ENCODE data around the gene PDLIM5. TPM values are rescaled to one million over a fixed set of nuclear protein-coding genes. Genes with fewer than 3 reads are reported as not detected.

PDLIM5 gene
- polyA plus RNA-seq, 1 donor (not counting 4 experiments of a cell fraction or from before 2014, with no cell fraction given): 112 TPM

DNA sequence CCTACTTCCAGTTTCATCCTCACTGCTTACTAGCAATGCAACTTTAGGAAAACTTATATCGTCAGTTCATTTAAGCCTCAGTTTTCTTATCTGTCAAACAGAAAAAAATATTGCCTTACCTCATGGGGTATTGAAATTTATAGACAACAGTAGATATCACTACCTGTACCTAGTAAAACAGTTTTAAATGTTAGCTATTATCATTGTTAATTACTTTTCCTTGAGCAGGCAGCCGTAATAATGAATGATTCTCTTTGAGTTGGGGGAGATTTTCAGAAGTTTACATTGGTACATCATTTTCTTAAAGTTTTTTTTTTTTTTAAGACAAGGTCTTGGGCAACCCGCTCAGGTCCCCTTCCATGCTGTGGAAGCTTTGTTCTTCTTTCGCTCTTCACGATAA, 234.3 kb downstream of the PDLIM5 start:
- H3K4me2 ChIP-seq (ENCODE audit: control insufficient read depth, extremely low read depth, insufficient read depth, low read depth, low read length): no peak overlapping the region
- H3K36me3 ChIP-seq (ENCODE audit: control insufficient read depth in 2 of 2, extremely low read depth in 1 of 2, insufficient read depth in 2 of 2, low read length in 2 of 2): no peaks in the 10 kb centered on the region
- no peak overlapping the region for H2AFZ ChIP-seq (ENCODE audit: control insufficient read depth, low read length)
- TF ChIP-seq CTCF (optimal IDR thresholded peaks at IDR 0.05 in 1 of 3, IDR thresholded peaks at IDR 0.05 in 1 of 3, conservative IDR thresholded peaks at IDR 0.05 in 1 of 3; ENCODE audit: extremely low read depth in 1 of 3, insufficient read depth in 2 of 3, low read length in 3 of 3) (no peak), EZH2 (IDR thresholded peaks at IDR 0.05; ENCODE audit: low read length) (no peak)
- DNase-seq (ENCODE audit: low read depth, low spot score) (no peak), FAIRE-seq (no peak)
- H4K20me1 ChIP-seq (ENCODE audit: control insufficient read depth, extremely low read depth, insufficient read depth, low read length): no peaks in the 10 kb centered on the region
- no peaks in the 10 kb centered on the region for H3K79me2 ChIP-seq (ENCODE audit: control insufficient read depth, insufficient read depth, low read length)
- no peak overlapping the region for H3K9ac ChIP-seq (ENCODE audit: control insufficient read depth, extremely low read depth, insufficient read depth, low read length)
- no peaks in the 10 kb centered on the region for H3K9me3 ChIP-seq (ENCODE audit: control insufficient read depth, low read depth, low read length)
- H3K4me3 ChIP-seq (ENCODE audit: control insufficient read depth in 2 of 3, extremely low read depth in 1 of 3, insufficient read depth in 2 of 3, low read depth in 1 of 3, low read length in 3 of 3): no peak overlapping the region
- H3K9me1 ChIP-seq (ENCODE audit: control insufficient read depth, extremely low read depth, insufficient read depth, low read length): no peaks in the 10 kb centered on the region
- dilution Hi-C loops (cut with MboI; ENCODE audit: extremely low pct_ligation_motif_present, low sequenced_read_pairs): no loop called here
- H3K27me3 ChIP-seq (ENCODE audit: control insufficient read depth, extremely low read depth, insufficient read depth, low read length): no peaks in the 10 kb centered on the region
- H3K4me1 ChIP-seq (ENCODE audit: control insufficient read depth, extremely low read depth, insufficient read depth, low read length): no peaks in the 10 kb centered on the region
- no peak overlapping the region for H3K27ac ChIP-seq (ENCODE audit: control insufficient read depth, insufficient read depth, low read length)

- no peak overlapping the region for H3K27ac ChIP-seq (ENCODE audit: control insufficient read depth, insufficient read depth, low read length)
- H2AFZ ChIP-seq (ENCODE audit: control insufficient read depth, low read length): no peak overlapping the region
- H3K36me3 ChIP-seq (ENCODE audit: control insufficient read depth in 2 of 2, extremely low read depth in 1 of 2, insufficient read depth in 2 of 2, low read length in 2 of 2): no peaks in the 10 kb centered on the region
- no peak overlapping the region for H3K4me3 ChIP-seq (ENCODE audit: control insufficient read depth in 2 of 3, extremely low read depth in 1 of 3, insufficient read depth in 2 of 3, low read depth in 1 of 3, low read length in 3 of 3)
- no peaks in the 10 kb centered on the region for H3K4me1 ChIP-seq (ENCODE audit: control insufficient read depth, extremely low read depth, insufficient read depth, low read length)
- no peak overlapping the region for H3K4me2 ChIP-seq (ENCODE audit: control insufficient read depth, extremely low read depth, insufficient read depth, low read depth, low read length)
- dilution Hi-C loops (cut with MboI; ENCODE audit: extremely low pct_ligation_motif_present, low sequenced_read_pairs): no loop called here
- H3K9me1 ChIP-seq (ENCODE audit: control insufficient read depth, extremely low read depth, insufficient read depth, low read length): no peaks in the 10 kb centered on the region
- TF ChIP-seq EZH2 (IDR thresholded peaks at IDR 0.05; ENCODE audit: low read length) (no peak), CTCF (optimal IDR thresholded peaks at IDR 0.05 in 1 of 3, IDR thresholded peaks at IDR 0.05 in 1 of 3, conservative IDR thresholded peaks at IDR 0.05 in 1 of 3; ENCODE audit: extremely low read depth in 1 of 3, insufficient read depth in 2 of 3, low read length in 3 of 3) (no peak)
- no peaks in the 10 kb centered on the region for H3K79me2 ChIP-seq (ENCODE audit: control insufficient read depth, insufficient read depth, low read length)
- no peaks in the 10 kb centered on the region for H3K27me3 ChIP-seq (ENCODE audit: control insufficient read depth, extremely low read depth, insufficient read depth, low read length)
- no peak overlapping the region for H3K9ac ChIP-seq (ENCODE audit: control insufficient read depth, extremely low read depth, insufficient read depth, low read length)
- FAIRE-seq (no peak), DNase-seq (ENCODE audit: low read depth, low spot score) (no peak)
- H3K9me3 ChIP-seq (ENCODE audit: control insufficient read depth, low read depth, low read length): no peaks in the 10 kb centered on the region
- H4K20me1 ChIP-seq (ENCODE audit: control insufficient read depth, extremely low read depth, insufficient read depth, low read length): no peaks in the 10 kb centered on the region
These were observed 237.6 kb downstream of the PDLIM5 start for GRCh38 chr4:94689155-94689860.
